ENCODE results near the gene BEX3. TPM values are rescaled to one million over a fixed set of nuclear protein-coding genes. Genes with fewer than 3 reads are reported as not detected.

BEX3 gene
- total RNA-seq, 1 experiment from 2014 or later: 130 TPM

DNA sequence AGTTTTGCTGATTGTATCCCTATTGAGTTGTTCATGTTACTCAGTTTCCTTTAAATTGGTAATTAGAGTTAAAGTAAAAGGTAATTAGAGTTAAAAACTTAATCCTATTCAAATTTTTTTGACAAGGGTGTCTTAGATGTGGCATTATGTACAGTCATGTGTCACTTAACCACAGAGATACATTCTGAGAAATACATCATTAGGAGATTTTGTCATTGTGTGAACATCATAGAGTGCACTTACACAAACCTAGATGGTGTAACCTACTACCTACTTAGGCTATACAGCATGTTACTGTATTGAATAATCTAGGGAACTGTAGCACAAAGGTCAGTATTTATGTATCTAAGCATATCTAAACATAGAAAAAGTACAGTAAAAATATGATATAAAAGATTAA lies 39.2 kb downstream of the BEX3 start:
- H2AFZ ChIP-seq (ENCODE audit: low read length): no peak overlapping the region
- no peak for TF ChIP-seq EZH2 (IDR thresholded peaks at IDR 0.05; ENCODE audit: low read length, unreplicated experiment)
- TF ChIP-seq, protein P1, sequence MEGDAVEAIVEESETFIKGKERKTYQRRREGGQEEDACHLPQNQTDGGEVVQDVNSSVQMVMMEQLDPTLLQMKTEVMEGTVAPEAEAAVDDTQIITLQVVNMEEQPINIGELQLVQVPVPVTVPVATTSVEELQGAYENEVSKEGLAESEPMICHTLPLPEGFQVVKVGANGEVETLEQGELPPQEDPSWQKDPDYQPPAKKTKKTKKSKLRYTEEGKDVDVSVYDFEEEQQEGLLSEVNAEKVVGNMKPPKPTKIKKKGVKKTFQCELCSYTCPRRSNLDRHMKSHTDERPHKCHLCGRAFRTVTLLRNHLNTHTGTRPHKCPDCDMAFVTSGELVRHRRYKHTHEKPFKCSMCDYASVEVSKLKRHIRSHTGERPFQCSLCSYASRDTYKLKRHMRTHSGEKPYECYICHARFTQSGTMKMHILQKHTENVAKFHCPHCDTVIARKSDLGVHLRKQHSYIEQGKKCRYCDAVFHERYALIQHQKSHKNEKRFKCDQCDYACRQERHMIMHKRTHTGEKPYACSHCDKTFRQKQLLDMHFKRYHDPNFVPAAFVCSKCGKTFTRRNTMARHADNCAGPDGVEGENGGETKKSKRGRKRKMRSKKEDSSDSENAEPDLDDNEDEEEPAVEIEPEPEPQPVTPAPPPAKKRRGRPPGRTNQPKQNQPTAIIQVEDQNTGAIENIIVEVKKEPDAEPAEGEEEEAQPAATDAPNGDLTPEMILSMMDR (conservative IDR thresholded peaks at IDR 0.05; ENCODE audit: low read depth, low read length): no peak
- TF ChIP-seq EZH2phosphoT487 (IDR thresholded peaks at IDR 0.05; ENCODE audit: borderline replicate concordance, low read length): no peak
- no peak for DNase-seq
- no peaks in the 10 kb centered on the region for H3F3A ChIP-seq (ENCODE audit: low read length, unreplicated experiment)
- H3K27me3 ChIP-seq (ENCODE audit: low read length): no peaks in the 10 kb centered on the region
- H3K9me3 ChIP-seq (ENCODE audit: low read length): no peaks in the 10 kb centered on the region
- no peaks in the 10 kb centered on the region for H3K4me1 ChIP-seq (ENCODE audit: insufficient read depth, low read length)
- ChIA-PET POLR2A (ENCODE audit: unreplicated experiment) (no interaction called here), CTCF (no interaction called here)
- no peak for ATAC-seq
- H4K20me1 ChIP-seq (ENCODE audit: low read length): no peaks in the 10 kb centered on the region
- H3K4me3 ChIP-seq (ENCODE audit: low read length): no peak overlapping the region
- intact Hi-C loops (cut with micrococcal nuclease): no loop called here
- H3K4me2 ChIP-seq (ENCODE audit: low read length): no peak overlapping the region
- H3K9me2 ChIP-seq (replicated peaks; ENCODE audit: low read length): no peaks in the 10 kb centered on the region
- no peaks in the 10 kb centered on the region for H3K79me2 ChIP-seq (ENCODE audit: low read length)
- no peak overlapping the region for H3K9ac ChIP-seq (ENCODE audit: low read length)
- H3K27ac ChIP-seq (ENCODE audit: low read length): no peak overlapping the region
- no peaks in the 10 kb centered on the region for H3K36me3 ChIP-seq (ENCODE audit: low read depth, low read length)
- BruUV-seq (replicated peaks): no TSS peak

DNA sequence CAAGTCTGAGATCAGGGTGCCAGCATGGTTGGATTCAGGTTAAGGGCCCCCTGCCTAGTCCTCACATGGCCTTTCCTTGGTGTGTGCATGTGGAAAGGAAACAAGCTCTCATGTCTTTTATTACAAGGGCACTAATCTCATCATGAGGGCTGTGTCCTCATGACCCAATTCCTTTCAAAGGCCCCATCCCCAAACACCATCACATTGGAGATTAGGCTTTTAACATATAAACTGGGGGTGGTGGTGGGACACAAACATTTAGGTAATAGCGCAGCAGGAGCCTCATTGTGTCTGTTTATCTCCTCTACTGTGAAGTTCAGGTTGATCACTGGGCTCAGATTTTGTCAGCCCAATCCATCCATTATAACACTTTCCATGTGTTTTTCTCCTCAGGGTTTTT lies 41.0 kb downstream of the BEX3 start:
- H3K4me1 ChIP-seq (ENCODE audit: insufficient read depth, low read length): no peaks in the 10 kb centered on the region
- no peak overlapping the region for H2AFZ ChIP-seq (ENCODE audit: low read length)
- ATAC-seq (no peak), DNase-seq (no peak)
- TF ChIP-seq EZH2 (IDR thresholded peaks at IDR 0.05; ENCODE audit: low read length, unreplicated experiment): no peak
- TF ChIP-seq EZH2phosphoT487 (IDR thresholded peaks at IDR 0.05; ENCODE audit: borderline replicate concordance, low read length): no peak
- TF ChIP-seq, protein P1 (conservative IDR thresholded peaks at IDR 0.05; ENCODE audit: low read depth, low read length): no peak
- H3K9me3 ChIP-seq (ENCODE audit: low read length): no peaks in the 10 kb centered on the region
- H3K27me3 ChIP-seq (ENCODE audit: low read length): no peaks in the 10 kb centered on the region
- no peaks in the 10 kb centered on the region for H3F3A ChIP-seq (ENCODE audit: low read length, unreplicated experiment)
- no peak overlapping the region for H3K27ac ChIP-seq (ENCODE audit: low read length)
- H3K9me2 ChIP-seq (replicated peaks; ENCODE audit: low read length): no peaks in the 10 kb centered on the region
- H3K4me2 ChIP-seq (ENCODE audit: low read length): no peak overlapping the region
- H3K9ac ChIP-seq (ENCODE audit: low read length): no peak overlapping the region
- H4K20me1 ChIP-seq (ENCODE audit: low read length): no peaks in the 10 kb centered on the region
- CTCF ChIA-PET: no interaction called here
- no peaks in the 10 kb centered on the region for H3K79me2 ChIP-seq (ENCODE audit: low read length)
- POLR2A ChIA-PET (ENCODE audit: unreplicated experiment): no interaction called here
- H3K36me3 ChIP-seq (ENCODE audit: low read depth, low read length): no peaks in the 10 kb centered on the region
- intact Hi-C loops (cut with micrococcal nuclease): no loop called here
- no TSS peak for BruUV-seq (replicated peaks)
- H3K4me3 ChIP-seq (ENCODE audit: low read length): no peak overlapping the region

DNA sequence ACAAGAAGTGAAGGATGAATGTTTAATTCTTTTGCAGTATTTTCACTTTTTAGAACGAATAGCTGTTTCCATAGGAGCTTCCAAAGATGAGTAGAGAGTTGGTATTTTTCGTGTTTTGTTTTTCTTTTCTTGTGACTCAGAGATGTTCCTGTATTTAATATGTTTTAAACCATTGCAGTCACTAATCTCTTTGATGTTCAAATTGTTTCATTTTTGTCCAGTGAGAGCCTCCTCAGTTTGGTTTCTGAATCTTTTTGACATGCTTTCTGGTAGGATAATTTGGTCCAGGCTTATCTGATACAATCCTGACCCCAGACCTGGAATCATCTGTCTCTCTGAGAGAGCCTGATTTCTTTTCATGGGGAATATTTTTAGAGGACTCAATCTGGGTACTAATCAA lies 41.6 kb downstream of the BEX3 start:
- TF ChIP-seq EZH2 (IDR thresholded peaks at IDR 0.05; ENCODE audit: low read length, unreplicated experiment): no peak
- TF ChIP-seq, protein P1 (conservative IDR thresholded peaks at IDR 0.05; ENCODE audit: low read depth, low read length): no peak
- TF ChIP-seq EZH2phosphoT487 (IDR thresholded peaks at IDR 0.05; ENCODE audit: borderline replicate concordance, low read length): no peak
- Histone ChIP-seq H3K9me2 (replicated peaks; ENCODE audit: low read length) (no peaks in the 10 kb centered on the region), H3K9me3 (ENCODE audit: low read length) (no peaks in the 10 kb centered on the region), H3F3A (ENCODE audit: low read length, unreplicated experiment) (no peaks in the 10 kb centered on the region), H3K4me1 (ENCODE audit: insufficient read depth, low read length) (no peaks in the 10 kb centered on the region), H3K27me3 (ENCODE audit: low read length) (no peaks in the 10 kb centered on the region), H3K79me2 (ENCODE audit: low read length) (no peaks in the 10 kb centered on the region), H3K27ac (ENCODE audit: low read length) (no peak overlapping the region), H4K20me1 (ENCODE audit: low read length) (no peaks in the 10 kb centered on the region), H3K4me3 (ENCODE audit: low read length) (no peak overlapping the region), H3K4me2 (ENCODE audit: low read length) (no peak overlapping the region), H3K9ac (ENCODE audit: low read length) (no peak overlapping the region), H3K36me3 (ENCODE audit: low read depth, low read length) (no peaks in the 10 kb centered on the region), H2AFZ (ENCODE audit: low read length) (no peak overlapping the region)
- intact Hi-C loops (cut with micrococcal nuclease): no loop called here
- no peak for ATAC-seq
- CTCF ChIA-PET: no interaction called here
- POLR2A ChIA-PET (ENCODE audit: unreplicated experiment): no interaction called here
- DNase-seq: no peak
- BruUV-seq (replicated peaks): no TSS peak

Data from PC-3 (cell line).